Ishikawa (cell line): ENCODE results near the gene SLC46A1.

Experiments
- CEBPB ChIP-seq: IDR thresholded peaks from 2 replicates; pipeline ENCODE4 v1.6.1; 2012
- CREB1 ChIP-seq: IDR thresholded peaks from 2 replicates; pipeline ENCODE4 v1.6.1; 2012; ENCODE audit warnings: low read depth
- EGR1 ChIP-seq: IDR thresholded peaks from 2 replicates; pipeline ENCODE4 v1.6.1; 2012
- EP300 ChIP-seq: IDR thresholded peaks from 2 replicates; pipeline ENCODE4 v1.6.1; 2012; ENCODE audit warnings: borderline replicate concordance
- FOXM1 ChIP-seq: IDR thresholded peaks from 2 replicates; pipeline ENCODE4 v1.6.1; 2012; ENCODE audit warnings: low read depth, borderline replicate concordance
- MAX ChIP-seq: IDR thresholded peaks from 2 replicates; pipeline ENCODE4 v1.6.1; 2012
- NFIC ChIP-seq: IDR thresholded peaks from 2 replicates; pipeline ENCODE4 v1.6.1; 2012
- RAD21 ChIP-seq: IDR thresholded peaks from 2 replicates; pipeline ENCODE4 v1.6.1; 2012; ENCODE audit warnings: low read depth
- REST ChIP-seq: IDR thresholded peaks from 2 replicates; pipeline ENCODE4 v1.6.1; 2012; ENCODE audit warnings: low read depth, mild to moderate bottlenecking
- TAF1 ChIP-seq: IDR thresholded peaks from 2 replicates; pipeline ENCODE4 v1.6.1; 2012; ENCODE audit warnings: low read depth, mild to moderate bottlenecking
- TCF12 ChIP-seq: IDR thresholded peaks from 2 replicates; pipeline ENCODE4 v1.6.1; 2012; ENCODE audit warnings: low read depth
- TEAD4 ChIP-seq: IDR thresholded peaks from 2 replicates; pipeline ENCODE4 v1.6.1; 2012
- USF1 ChIP-seq: IDR thresholded peaks from 2 replicates; pipeline ENCODE4 v1.6.1; 2012
- YY1 ChIP-seq: IDR thresholded peaks from 2 replicates; pipeline ENCODE4 v1.6.1; 2012; ENCODE audit warnings: low read depth
- ZBTB7A ChIP-seq: IDR thresholded peaks from 2 replicates; pipeline ENCODE4 v1.6.1; 2012; ENCODE audit warnings: low read depth

SLC46A1 gene

GRCh38 chr17:28427371-28427770, 21.4 kb upstream of the SLC46A1 start:
- TF ChIP-seq CEBPB: no peak

GRCh38 chr17:28426081-28426519, 20.1 kb upstream of the SLC46A1 start:
- TF ChIP-seq RAD21 (peak; percentile 27; the same call in 1 of the 2 replicates), EP300 (no peak), ZBTB7A (no peak), USF1 (no peak), TEAD4 (no peak)

- TF ChIP-seq EGR1 (no peak), FOXM1 (no peak), ZBTB7A (no peak), REST (no peak), CEBPB (no peak), RAD21 (no peak), CREB1 (no peak), MAX (no peak), TEAD4 (no peak), YY1 (no peak), TAF1 (no peak), TCF12 (no peak), NFIC (no peak), EP300 (no peak), USF1 (no peak)
Observed at GRCh38 chr17:28425206-28425605, 19.2 kb upstream of the SLC46A1 start.

GRCh38 chr17:28421787-28422305, 15.8 kb upstream of the SLC46A1 start:
- TF ChIP-seq TAF1 (no peak), EGR1 (no peak), ZBTB7A (no peak)

- TF ChIP-seq ZBTB7A (no peak), TCF12 (no peak), MAX (no peak), RAD21 (peak; percentile 77), CREB1 (no peak)
Observed at GRCh38 chr17:28416703-28417311, 10.8 kb upstream of the SLC46A1 start.

GRCh38 chr17:28415886-28416285, 9.9 kb upstream of the SLC46A1 start:
- TF ChIP-seq RAD21 (no peak), ZBTB7A (no peak), EGR1 (no peak), NFIC (no peak), TEAD4 (no peak), TCF12 (no peak), USF1 (no peak), REST (no peak), EP300 (no peak), TAF1 (no peak), CEBPB (no peak), FOXM1 (no peak), MAX (no peak), YY1 (no peak), CREB1 (no peak)
